GM19324 (cell line): ENCODE results near the gene PSMB11.

Experiments used
- ATAC-seq: cut with Tn5 transposase; IDR thresholded peaks from one replicate; pipeline ENCODE4 v1.9.1; 2021; ENCODE audit warnings: mild to moderate bottlenecking, moderate library complexity; ENCODE audit not compliant: unreplicated experiment, low FRiP score

Gene PSMB11

DNA sequence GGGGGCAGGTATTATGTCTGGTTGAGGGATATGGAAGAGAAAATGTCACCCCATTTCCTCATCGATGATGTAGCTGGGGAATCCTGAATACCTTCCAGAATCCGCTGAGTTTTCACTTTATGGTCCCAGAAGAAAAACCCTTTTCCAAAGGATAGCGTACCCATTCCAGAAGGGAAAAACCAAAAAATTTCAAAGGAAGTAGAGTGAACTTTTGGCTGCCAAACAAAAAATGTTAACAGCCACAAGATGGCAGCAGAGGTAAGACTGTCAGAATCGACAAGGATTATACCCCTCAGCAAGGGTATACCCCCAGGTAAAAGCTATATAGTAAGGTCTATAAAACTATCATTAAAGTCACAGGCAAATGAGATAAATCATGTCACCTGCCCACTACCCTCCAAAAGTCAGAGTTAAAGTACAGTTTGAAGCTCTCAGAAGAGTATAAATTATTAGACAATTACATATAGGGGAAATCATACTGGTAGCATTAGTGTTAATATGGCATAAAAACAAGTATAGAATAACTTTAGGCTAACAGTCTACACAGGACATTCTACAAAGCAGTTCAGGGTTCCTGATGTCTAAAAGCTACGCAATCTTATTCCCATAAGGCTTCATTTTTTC lies 34.9 kb downstream of the PSMB11 start:
- no peak for ATAC-seq

DNA sequence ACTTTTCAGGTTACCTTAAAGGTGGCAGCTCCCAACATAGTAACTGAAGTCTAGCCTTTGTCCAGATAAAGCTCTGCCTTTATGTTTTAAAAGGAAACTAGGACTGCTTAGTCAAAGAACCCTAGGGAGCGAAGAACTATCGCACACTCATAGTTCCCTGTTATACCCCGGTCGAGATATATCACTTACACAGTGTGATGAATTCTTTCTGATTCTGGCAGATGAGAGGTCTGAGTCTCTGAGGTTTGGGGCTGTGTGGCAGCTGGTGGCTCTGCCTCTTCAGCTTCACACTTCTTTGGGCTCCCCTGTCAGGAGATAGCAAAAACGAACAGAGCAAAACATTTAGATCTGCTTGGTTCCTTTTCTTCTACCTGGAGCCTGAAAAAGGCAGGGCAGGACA lies 36.0 kb downstream of the PSMB11 start:
- no peak for ATAC-seq

DNA sequence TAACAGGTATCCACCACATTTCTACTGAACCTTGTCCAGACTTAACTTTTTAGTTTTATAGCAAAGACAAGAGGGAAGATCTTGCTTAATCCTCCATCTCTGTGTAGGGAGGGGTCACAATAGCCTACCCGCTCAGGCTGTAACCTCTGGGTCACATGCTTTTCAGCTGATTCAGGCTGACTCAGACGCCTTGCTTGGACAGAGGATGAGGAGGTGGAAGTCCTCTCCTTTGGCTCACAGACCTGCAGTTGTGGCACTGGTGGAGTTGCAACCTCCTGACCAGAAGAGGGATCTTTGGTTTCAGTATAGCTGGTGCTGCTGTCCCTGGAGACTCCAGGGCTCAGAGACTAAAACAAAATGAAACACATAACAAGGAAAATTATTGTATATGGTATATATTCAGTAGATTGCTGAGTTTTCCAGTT lies 36.7 kb downstream of the PSMB11 start:
- ATAC-seq: no peak

DNA sequence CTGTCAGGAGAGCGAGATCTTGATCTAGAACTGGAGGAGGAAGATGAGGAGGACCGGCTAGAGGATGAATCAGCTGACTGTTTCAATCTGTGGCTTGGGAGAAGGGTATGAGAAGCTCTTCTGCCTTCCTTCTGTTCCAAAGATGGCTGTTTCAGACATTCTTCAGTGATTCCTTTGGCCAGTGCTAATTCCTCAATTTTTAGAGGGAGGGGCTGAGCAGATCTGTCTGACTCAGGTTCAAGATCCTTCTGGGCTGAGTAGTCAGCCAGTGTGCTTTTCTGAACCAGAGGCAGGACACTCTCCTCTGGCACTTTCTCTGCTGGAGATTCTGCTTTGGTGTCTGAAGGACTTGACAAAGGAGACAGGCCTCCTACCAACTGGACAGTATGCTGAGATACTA lies 37.7 kb downstream of the PSMB11 start:
- ATAC-seq: no peak

DNA sequence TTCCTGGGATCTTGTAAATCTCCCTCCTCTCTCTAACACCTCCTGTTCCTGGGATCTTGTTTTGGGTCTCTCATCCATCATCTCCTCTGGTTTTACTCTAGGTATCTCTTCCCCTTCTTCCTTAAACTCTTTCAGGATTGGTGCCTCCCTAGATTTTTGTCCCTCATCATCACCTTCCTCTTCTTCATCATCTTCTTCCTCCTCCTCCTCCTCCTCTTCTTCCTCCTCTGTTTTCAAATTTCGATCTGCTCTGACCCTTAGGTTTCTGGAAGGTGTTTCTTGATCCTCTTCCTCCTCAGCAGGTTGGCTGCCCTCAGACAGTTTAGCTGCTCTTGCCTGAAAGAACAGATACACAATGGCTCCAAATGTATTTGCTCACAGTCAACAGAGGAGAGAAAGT lies 38.5 kb downstream of the PSMB11 start:
- no peak for ATAC-seq

DNA sequence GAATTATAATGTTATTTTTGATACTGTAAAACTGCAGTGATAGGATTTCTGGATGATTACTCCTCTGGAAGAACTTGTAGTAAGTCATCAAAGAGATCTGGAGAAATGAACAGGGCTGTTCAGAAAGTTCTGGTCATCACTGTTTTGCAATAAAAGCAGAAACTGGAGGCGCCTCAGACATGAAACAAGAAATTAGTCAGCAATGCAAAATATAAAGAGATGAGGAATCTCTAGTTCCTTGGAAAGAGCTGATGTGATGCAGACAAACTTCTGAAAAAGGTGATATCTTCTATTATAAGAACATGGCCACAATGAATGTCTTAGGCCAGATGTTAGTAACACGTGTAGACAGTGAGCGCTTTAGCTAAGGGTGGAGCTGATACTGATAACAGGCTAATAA lies 43.4 kb downstream of the PSMB11 start:
- ATAC-seq: no peak

DNA sequence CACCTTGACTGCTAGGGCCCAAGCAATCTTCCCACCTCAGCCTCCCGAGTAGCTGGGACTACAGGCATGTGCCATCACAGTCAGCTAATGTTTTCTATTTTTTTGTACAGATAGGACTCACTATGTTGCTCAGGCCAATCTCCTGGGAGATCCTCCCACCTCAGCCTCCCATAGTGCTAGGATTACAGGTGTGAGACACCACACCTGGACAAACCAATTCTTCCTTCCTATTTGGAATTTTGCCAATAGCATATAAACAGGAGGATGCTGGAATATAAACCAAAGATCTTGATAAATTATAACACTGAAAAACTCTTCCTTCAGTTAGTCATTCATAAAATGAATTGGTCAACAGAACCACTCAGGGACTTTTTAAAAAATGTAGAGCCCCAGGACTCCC lies 44.6 kb downstream of the PSMB11 start:
- ATAC-seq: no peak

DNA sequence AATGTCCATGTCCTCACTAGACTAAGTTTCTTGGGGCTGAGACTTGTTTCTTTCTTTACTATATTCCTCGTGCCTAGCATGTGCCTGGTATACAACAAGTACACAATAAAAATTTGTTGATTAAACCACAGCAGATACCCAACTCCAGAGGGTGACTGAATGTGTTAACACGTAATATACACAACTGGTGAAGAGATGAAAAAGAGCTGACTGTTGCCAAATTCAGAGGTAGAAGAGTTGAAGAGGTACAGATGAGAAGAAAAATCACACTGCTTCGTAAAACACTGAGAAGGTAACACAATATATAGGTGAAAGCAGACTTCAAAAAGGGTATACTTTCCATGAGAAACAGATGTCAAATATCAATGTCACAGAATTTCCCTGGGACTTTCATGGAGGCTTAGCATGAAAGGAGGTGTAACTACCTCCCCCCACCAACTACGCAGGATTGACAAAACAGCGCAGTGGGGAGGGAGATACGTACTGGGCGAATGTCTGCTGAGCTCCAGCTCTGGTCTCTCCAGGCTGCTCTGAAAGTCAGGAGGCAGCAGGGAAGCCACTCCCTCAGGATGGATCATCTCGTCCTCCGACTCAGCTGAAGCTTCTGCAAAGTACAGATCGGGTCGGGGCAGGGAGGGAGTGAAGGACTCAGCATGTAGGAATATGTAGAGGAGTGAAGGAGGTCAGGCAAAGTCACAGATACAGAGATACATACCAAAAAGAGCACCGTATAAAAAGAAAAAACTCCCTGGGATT lies 47.7 kb downstream of the PSMB11 start:
- no peak for ATAC-seq

DNA sequence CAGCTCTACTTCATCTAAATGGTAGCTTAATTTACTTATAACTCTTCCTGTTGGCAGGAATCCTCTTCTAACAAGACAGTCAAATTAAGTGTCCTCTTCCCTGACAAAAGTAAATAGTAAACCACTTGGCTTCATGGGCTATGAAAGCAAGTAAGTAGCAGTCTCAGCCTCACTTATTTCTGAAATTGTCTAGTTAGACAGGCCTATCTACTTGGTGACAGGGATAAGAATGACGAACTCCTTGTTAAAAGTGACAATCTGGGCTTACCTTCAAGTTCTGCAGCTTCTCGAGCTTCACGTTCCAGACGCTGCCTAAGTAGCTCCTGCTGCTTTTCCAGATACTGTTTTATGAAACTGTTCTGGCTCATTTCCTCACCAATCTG lies 48.2 kb downstream of the PSMB11 start:
- ATAC-seq: no peak

DNA sequence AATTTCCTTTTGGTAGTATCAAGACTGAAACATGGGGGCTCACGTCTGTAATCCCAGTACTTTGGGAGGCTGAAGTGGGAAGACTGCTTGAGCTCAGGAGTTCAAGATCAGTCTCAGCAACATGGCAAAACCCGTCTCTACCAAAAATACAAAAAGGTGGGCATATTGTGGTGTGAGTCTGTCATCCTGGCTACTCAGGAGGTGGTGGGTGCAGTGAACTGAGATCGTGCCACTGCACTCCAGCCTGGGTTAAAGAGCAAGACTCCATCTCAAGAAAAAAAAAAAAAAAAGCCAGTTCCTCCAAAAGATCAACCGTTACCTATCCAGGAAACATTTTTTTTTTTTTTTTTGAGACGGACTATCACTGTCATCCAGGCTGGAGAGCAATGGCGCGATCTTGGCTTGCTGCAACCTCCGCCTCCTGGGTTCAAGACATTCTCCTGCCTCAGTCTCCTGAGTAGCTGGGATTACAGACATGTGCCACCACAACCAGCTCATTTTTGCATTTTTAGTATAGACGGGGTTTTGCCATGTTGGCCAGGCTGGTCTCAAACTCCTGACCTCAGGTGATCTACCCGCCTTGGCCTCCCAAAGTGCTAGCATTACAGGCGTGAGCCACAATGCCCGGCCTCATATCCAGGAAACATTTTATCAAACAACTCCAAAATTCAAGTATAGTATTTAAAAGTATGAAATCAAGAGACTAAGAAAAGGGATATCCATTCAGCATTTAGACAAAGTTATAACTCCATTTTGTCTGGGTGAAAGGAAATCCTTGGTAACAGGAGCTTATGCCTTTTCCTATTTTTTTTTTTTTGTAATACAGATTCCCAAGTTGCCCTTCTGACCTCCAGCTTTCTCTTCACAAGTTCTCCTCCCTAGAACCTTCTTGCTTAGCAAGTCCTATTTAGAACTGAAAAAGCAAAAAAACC lies 49.5 kb downstream of the PSMB11 start:
- ATAC-seq: no peak

DNA sequence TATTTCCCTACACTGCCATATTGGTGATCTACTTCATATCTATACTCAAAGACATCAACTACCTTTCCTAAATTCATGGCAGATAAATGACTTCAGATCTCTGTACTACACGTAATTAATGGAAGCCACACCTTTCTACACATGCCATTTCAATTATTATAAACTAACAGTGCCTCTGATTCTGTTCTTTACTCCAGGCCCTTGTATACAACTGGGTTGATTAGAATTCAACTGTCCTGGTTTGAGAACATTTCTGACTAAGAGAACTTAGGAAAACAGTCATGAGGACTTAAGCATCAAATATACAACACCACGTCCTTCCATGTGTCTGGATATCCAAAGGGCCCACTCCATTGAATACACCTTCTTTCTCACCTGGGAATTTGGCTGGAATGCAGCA lies 51.1 kb downstream of the PSMB11 start:
- ATAC-seq: no peak

DNA sequence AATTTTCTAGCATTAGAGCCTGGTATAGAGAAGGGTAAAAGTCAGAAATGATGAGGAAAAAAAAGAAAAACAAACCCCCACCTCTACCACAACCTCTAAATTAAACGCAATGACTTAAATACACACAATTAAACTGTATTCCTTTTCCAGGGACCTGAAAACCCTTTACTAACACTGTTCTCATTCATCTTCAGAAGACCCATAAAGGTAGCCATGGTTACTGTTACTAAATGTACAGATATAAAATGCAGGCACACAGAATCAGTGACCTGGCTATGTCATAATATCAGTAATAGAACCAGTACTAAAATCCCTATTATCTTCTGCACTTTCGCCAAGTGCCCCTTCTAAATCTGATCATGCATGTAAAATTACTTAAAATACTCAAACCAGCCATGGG lies 51.5 kb downstream of the PSMB11 start:
- no peak for ATAC-seq
